Measurements from ENCODE around the gene NT5C. TPM values are rescaled to one million over a fixed set of nuclear protein-coding genes. Genes with fewer than 3 reads are reported as not detected.
"Not testable (repeated sequence)": the region's sequence is repeated elsewhere in the genome, so short reads cannot be mapped to it uniquely, and the experiment has no call there.

Gene NT5C
- polyA plus RNA-seq (ENCODE audit: insufficient read length): 40.0 TPM
- long read RNA-seq, donor 1, transcript NT5C-201 (5 exons, 954 nt): major isoform, 31 of 52 reads
- long read RNA-seq, donor 1, transcript NT5C-214 (2 exons, 503 nt): minor isoform, 7 of 52 reads
- long read RNA-seq, donor 1, partial matches to known transcripts: 0 of 52 reads
- long read RNA-seq, donor 1, other reads (novel, unspliced or antisense): 5 of 52 reads
- long read RNA-seq, donor 2, transcript NT5C-201 (5 exons, 954 nt): major isoform, 16 of 29 reads
- long read RNA-seq, donor 2, transcript NT5C-214 (2 exons, 503 nt): minor isoform, 5 of 29 reads
- long read RNA-seq, donor 2, partial matches to known transcripts: 0 of 29 reads
- long read RNA-seq, donor 2, other reads (novel, unspliced or antisense): 0 of 29 reads
- long read RNA-seq, donor 3, transcript NT5C-214 (2 exons, 503 nt): minor isoform, 7 of 25 reads
- long read RNA-seq, donor 3, transcript NT5C-201 (5 exons, 954 nt): major isoform, 11 of 25 reads
- long read RNA-seq, donor 3, partial matches to known transcripts: 0 of 25 reads
- long read RNA-seq, donor 3, other reads (novel, unspliced or antisense): 0 of 25 reads
- long read RNA-seq, donor 4, partial matches to known transcripts: 0 of 5 reads
- long read RNA-seq, donor 4, other reads (novel, unspliced or antisense): 0 of 5 reads
- long read RNA-seq, donor 5, transcript NT5C-214 (2 exons, 503 nt): minor isoform, 7 of 81 reads
- long read RNA-seq, donor 5, transcript NT5C-201 (5 exons, 954 nt): major isoform, 55 of 81 reads
- long read RNA-seq, donor 5, partial matches to known transcripts: 0 of 81 reads
- long read RNA-seq, donor 5, other reads (novel, unspliced or antisense): 5 of 81 reads
- long read RNA-seq, donor 6, transcript NT5C-201 (5 exons, 954 nt): major isoform, 38 of 47 reads
- long read RNA-seq, donor 6, partial matches to known transcripts: 0 of 47 reads
- long read RNA-seq, donor 6, other reads (novel, unspliced or antisense): 0 of 47 reads
- long read RNA-seq, donor 7, transcript NT5C-211 (5 exons, 653 nt): minor isoform, 5 of 64 reads
- long read RNA-seq, donor 7, transcript NT5C-201 (5 exons, 954 nt): major isoform, 35 of 64 reads
- long read RNA-seq, donor 7, transcript NT5C-214 (2 exons, 503 nt): minor isoform, 9 of 64 reads
- long read RNA-seq, donor 7, partial matches to known transcripts: 0 of 64 reads
- long read RNA-seq, donor 7, other reads (novel, unspliced or antisense): 0 of 64 reads
- long read RNA-seq, donor 8, transcript NT5C-201 (5 exons, 954 nt): major isoform, 15 of 19 reads
- long read RNA-seq, donor 8, partial matches to known transcripts: 0 of 19 reads
- long read RNA-seq, donor 8, other reads (novel, unspliced or antisense): 0 of 19 reads

- DNase-seq: peak; percentile 86
Observed at GRCh38 chr17:75131278-75132017, at the start of gene NT5C. TSS of gene NT5C (minus strand) at chr17:75131742. CDS start at chr17:75131707, 35 bp downstream.

GRCh38 chr17:75181110-75181509 is 49.6 kb upstream of the NT5C start:
- DNase-seq: no peak

- no peak for DNase-seq
Observed at GRCh38 chr17:75178453-75178852, 46.9 kb upstream of the NT5C start.

- no peak for DNase-seq
Observed at GRCh38 chr17:75176625-75177024, 45.1 kb upstream of the NT5C start.

GRCh38 chr17:75174996-75175395 is 43.5 kb upstream of the NT5C start:
- DNase-seq: no peak

GRCh38 chr17:75173526-75173925 is 42.0 kb upstream of the NT5C start:
- no peak for DNase-seq

GRCh38 chr17:75168998-75169397 is 37.5 kb upstream of the NT5C start:
- DNase-seq: no peak

- not testable (repeated sequence) for DNase-seq
Observed at GRCh38 chr17:75164606-75165005, 33.1 kb upstream of the NT5C start.

- no peak for DNase-seq
Observed at GRCh38 chr17:75163074-75163473, 31.5 kb upstream of the NT5C start.

GRCh38 chr17:75160211-75160610 is 28.7 kb upstream of the NT5C start:
- no peak for DNase-seq

- no peak for DNase-seq
Observed at GRCh38 chr17:75159196-75160031, 27.9 kb upstream of the NT5C start.

- not testable (repeated sequence) for DNase-seq
Observed at GRCh38 chr17:75158480-75158879, 26.9 kb upstream of the NT5C start.

- no peak for DNase-seq
Observed at GRCh38 chr17:75155191-75155601, 23.7 kb upstream of the NT5C start.

- DNase-seq: peak; percentile 99
Observed at GRCh38 chr17:75154195-75155106, 22.9 kb upstream of the NT5C start, which contains the start of gene JPT1. TSS of gene JPT1 (minus strand) at chr17:75154512. CDS start at chr17:75154397, 115 bp downstream.

GRCh38 chr17:75153780-75154194 is 22.2 kb upstream of the NT5C start:
- DNase-seq: peak; percentile 46

- peak; percentile 37 for DNase-seq
Observed at GRCh38 chr17:75152922-75153779, 21.6 kb upstream of the NT5C start.

- DNase-seq: no peak
Observed at GRCh38 chr17:75152523-75152921, 21.0 kb upstream of the NT5C start.

GRCh38 chr17:75151930-75152329 is 20.4 kb upstream of the NT5C start:
- peak; percentile 38 for DNase-seq
